ENCODE data around the gene SLC25A21.

SLC25A21 gene

DNA sequence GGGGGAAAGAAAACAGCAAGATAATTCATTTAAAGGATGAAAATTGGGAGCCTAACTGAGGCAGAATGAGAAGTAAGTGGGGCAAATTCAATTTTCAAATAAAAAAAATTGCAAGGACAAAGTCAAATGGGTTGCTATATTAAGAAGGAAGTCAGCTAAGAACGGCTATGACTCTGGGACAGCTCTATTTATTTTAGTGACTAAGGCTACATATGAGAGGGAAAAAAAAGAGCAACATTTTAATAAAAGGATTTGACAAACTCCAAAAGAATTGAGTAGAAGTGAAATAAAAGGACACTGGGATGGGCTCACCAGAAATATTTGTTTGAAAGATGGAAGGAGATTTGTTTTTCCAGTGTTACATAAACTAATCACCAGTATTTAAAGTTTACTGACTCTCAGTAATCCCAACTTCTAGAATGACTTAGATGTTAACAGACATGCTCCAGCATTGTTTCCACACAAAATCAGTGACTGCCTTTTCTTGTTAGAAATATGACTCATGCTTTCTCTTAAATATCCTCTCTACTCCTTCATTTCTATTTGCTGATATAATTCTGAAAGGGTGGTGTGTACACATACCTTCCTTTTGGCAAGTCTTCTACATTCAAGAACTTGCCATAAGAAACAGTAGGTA, 198.5 kb downstream of the SLC25A21 start:
- no peak for TF ChIP-seq POLR2A (IDR thresholded peaks at IDR 0.05; ENCODE audit: low read length)
- TF ChIP-seq GATA1 (IDR thresholded peaks at IDR 0.05; ENCODE audit: low read depth, low read length) = no peak
- no peak for DNase-seq

GRCh38 chr14:36971263-36971855, 201.0 kb downstream of the SLC25A21 start:
- TF ChIP-seq GATA1 (IDR thresholded peaks at IDR 0.05; ENCODE audit: low read depth, low read length) (no peak), POLR2A (IDR thresholded peaks at IDR 0.05; ENCODE audit: low read length) (no peak)
- peak; percentile 8 to 56 for DNase-seq

GRCh38 chr14:36967892-36968555, 204.4 kb downstream of the SLC25A21 start:
- no peak for DNase-seq
- TF ChIP-seq POLR2A (IDR thresholded peaks at IDR 0.05; ENCODE audit: low read length) (no peak), GATA1 (IDR thresholded peaks at IDR 0.05; ENCODE audit: low read depth, low read length) (no peak)

- TF ChIP-seq POLR2A (IDR thresholded peaks at IDR 0.05; ENCODE audit: low read length) = no peak
- no peak for TF ChIP-seq GATA1 (IDR thresholded peaks at IDR 0.05; ENCODE audit: low read depth, low read length)
- DNase-seq = no peak
These were observed 216.4 kb downstream of the SLC25A21 start for GRCh38 chr14:36955967-36956366.

DNA sequence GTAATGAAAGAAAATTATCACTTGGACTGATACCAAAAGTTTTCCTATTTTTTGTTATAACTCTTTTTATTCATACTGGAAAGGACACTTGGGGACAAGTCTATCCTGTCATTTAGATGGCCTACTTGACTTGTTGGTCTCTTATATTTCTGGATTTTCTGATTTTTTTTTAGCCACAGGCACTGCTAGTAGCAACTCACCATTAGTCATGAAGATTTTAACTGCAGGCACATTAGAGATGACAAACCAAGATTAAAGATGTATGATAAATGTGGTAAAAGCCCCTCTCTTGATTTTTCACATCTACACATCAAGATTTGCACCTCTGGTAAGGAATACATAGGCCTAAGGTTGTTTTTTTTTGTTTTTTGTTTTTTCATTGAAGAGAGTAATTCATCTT, 217.0 kb downstream of the SLC25A21 start:
- no peak for TF ChIP-seq POLR2A (IDR thresholded peaks at IDR 0.05; ENCODE audit: low read length)
- no peak for TF ChIP-seq GATA1 (IDR thresholded peaks at IDR 0.05; ENCODE audit: low read depth, low read length)
- DNase-seq = no peak

- no peak for DNase-seq
- TF ChIP-seq POLR2A (IDR thresholded peaks at IDR 0.05; ENCODE audit: low read length) = no peak
- no peak for TF ChIP-seq GATA1 (IDR thresholded peaks at IDR 0.05; ENCODE audit: low read depth, low read length)
These were observed 219.7 kb downstream of the SLC25A21 start for GRCh38 chr14:36952689-36953088.

- no peak for TF ChIP-seq GATA1 (IDR thresholded peaks at IDR 0.05; ENCODE audit: low read depth, low read length)
- TF ChIP-seq POLR2A (IDR thresholded peaks at IDR 0.05; ENCODE audit: low read length) = no peak
- DNase-seq = no peak
These were observed 221.0 kb downstream of the SLC25A21 start for GRCh38 chr14:36951380-36951911.

DNA sequence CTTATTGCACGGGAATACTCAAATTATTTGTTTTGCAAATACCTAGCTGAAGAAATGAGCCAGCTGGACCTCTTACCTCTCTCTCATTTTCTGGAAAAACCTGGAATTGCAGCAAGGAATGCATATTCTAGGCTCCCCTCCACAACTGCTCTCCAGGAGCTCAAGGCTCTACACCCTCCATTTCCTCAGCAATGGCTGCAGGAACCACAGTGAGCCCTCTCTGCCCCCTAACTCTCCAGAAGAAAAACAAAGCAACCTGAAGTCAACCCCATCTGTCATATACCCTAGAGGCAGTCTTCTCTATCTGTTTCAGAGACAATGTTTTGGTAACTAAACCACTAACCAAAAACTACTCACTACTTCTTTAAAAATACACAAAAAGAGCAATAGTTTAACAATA, 221.6 kb downstream of the SLC25A21 start:
- no peak for DNase-seq
- TF ChIP-seq POLR2A (IDR thresholded peaks at IDR 0.05; ENCODE audit: low read length) (no peak), GATA1 (IDR thresholded peaks at IDR 0.05; ENCODE audit: low read depth, low read length) (no peak)

DNA sequence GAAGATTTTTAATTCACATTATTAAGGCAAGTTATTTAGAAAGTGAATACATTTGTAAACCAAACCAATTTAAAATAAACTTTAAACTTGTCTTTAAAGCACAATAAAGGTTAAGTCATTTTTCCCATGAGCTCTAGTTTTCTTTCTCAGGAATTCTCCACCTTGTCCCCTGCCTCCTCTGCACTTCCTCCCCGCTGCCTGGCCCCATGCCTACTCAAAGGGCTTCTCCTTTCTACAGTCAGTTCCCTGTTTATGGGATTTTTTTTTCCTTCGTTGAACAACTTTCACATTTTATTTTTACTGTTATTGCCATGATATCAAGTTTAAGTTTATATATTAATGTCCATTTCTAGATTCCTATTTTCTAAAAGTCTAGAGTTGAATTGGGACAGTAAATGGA, 223.0 kb downstream of the SLC25A21 start:
- no peak for TF ChIP-seq POLR2A (IDR thresholded peaks at IDR 0.05; ENCODE audit: low read length)
- TF ChIP-seq GATA1 (IDR thresholded peaks at IDR 0.05; ENCODE audit: low read depth, low read length) = no peak
- DNase-seq = no peak

DNA sequence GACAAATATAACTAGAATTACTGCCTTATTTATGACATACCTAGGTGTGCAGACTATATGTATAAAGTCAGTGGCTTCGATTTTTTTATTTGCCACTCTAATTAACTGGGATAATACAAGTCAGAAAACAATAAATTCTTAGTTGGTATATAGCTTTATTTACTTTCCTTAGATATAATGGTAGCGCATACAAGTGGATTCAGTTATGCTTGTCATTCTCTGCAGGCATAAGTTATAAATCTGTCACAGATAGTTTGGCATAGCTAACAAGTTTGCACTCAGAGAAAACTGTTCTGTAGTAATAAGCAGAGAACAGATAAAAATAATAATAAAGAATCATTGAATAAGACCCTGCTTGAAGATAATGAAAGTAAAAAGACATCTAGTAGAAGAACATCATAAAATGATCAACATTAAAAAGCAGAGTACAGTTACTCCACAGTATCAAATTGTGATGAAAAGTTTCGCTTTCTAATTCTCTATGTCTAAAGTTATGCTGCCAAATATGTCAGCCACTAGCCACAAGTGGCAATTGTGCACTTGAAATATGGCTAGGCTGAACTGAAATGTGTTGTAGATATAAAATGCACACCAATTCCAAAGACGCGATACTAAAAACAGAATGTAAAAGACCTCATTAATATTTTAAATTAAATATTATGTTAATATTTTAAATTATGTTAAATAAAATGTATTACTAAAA, 224.1 kb downstream of the SLC25A21 start:
- TF ChIP-seq GATA1 (IDR thresholded peaks at IDR 0.05; ENCODE audit: low read depth, low read length) = no peak
- no peak for TF ChIP-seq POLR2A (IDR thresholded peaks at IDR 0.05; ENCODE audit: low read length)
- DNase-seq = no peak

- TF ChIP-seq GATA1 (IDR thresholded peaks at IDR 0.05; ENCODE audit: low read depth, low read length) (no peak), POLR2A (IDR thresholded peaks at IDR 0.05; ENCODE audit: low read length) (no peak)
- DNase-seq = no peak
These were observed 225.0 kb downstream of the SLC25A21 start for GRCh38 chr14:36947362-36947761.

- TF ChIP-seq POLR2A (IDR thresholded peaks at IDR 0.05; ENCODE audit: low read length) = no peak
- TF ChIP-seq GATA1 (IDR thresholded peaks at IDR 0.05; ENCODE audit: low read depth, low read length) = no peak
- no peak for DNase-seq
These were observed 225.5 kb downstream of the SLC25A21 start for GRCh38 chr14:36946872-36947271.

- TF ChIP-seq GATA1 (IDR thresholded peaks at IDR 0.05; ENCODE audit: low read depth, low read length) (no peak), POLR2A (IDR thresholded peaks at IDR 0.05; ENCODE audit: low read length) (no peak)
- no peak for DNase-seq
These were observed 227.9 kb downstream of the SLC25A21 start for GRCh38 chr14:36944307-36945010.
